ENCODE results near the gene MS4A18.
"Not testable (repeated sequence)": the region's sequence is repeated elsewhere in the genome, so short reads cannot be mapped to it uniquely, and the experiment has no call there.

MS4A18 gene

DNA sequence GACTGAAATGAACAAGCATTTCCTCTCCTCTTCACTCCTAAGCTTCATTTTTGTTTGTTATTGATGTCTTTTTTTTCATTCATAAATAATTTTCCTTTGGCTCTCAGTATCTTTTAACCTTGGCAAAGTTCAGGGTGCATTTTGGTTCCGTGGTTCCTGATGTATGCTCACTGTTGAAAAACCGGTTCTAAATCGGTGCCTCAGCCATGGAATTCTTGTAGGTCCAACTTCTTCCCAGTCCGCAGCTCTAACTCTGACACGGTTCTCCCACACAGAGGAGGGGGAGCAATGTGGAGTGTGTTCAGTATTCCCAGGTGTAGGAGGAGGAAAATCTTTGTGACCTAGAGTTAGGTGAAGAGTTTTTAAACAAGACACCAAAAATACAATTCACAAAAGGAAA is 19.6 kb downstream of the MS4A18 start:
- in situ Hi-C loops (cut with HindIII; ENCODE audit: low pct_unique_long_range_greater_than_20kb, low sequenced_read_pairs) = no loop called here
- no peak for TF ChIP-seq JUND (IDR thresholded peaks at IDR 0.05; ENCODE audit: low read depth)
- peak in 1 of 2 experiments; percentile 46 for DNase-seq (ENCODE audit: low read depth in 1 of 2, low spot score in 1 of 2)

DNA sequence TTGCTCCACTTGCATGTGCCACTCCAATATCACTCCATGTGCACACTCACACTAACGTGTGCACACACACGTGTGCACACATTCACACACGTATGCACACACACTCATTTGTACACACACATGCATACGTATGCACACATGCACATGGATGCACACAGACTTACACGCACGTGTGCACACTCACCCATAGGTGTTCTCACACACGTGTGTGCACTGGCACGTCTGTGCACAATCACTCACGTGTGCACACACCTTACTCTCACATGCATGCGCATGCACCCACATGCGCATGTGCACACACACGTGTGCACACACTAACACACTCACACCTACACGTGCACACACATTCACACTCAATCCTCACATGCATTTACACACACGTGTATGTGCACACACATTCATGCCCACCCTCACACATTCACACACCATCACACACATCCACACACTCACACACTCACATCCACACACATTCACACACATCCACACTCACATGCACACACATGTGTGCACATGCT is 22.9 kb downstream of the MS4A18 start:
- in situ Hi-C loops (cut with HindIII; ENCODE audit: low pct_unique_long_range_greater_than_20kb, low sequenced_read_pairs) = no loop called here
- DNase-seq (ENCODE audit: low read depth in 1 of 2, low spot score in 1 of 2) = no peak

DNA sequence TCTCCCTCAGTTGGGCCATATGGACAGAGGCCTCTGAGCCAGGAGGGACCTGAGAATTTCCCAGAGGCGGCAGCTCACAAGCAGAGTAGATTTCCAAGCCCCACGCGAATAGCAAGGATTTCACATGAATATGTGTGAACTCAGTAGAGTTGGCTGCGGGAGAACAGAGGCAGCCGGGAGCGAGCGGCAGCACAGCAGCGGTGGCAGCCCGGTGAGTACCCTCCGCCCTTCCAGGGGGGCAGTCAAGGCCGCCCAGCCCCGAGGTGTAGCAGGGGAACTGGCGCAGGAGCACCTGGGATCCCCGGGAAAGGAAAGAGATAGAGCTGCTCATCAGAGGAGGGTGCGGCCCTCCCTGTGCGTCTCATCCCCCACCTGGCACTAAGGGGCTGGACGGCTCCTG is 23.7 kb downstream of the MS4A18 start:
- TF ChIP-seq JUND (IDR thresholded peaks at IDR 0.05; ENCODE audit: low read depth) = no peak
- in situ Hi-C loops (cut with HindIII; ENCODE audit: low pct_unique_long_range_greater_than_20kb, low sequenced_read_pairs) = no loop called here
- no peak for DNase-seq (ENCODE audit: low read depth in 1 of 2, low spot score in 1 of 2)

More for the DNA sequence above, 22.9 kb downstream of the MS4A18 start:
- TF ChIP-seq JUND (IDR thresholded peaks at IDR 0.05; ENCODE audit: low read depth) = no peak

DNA sequence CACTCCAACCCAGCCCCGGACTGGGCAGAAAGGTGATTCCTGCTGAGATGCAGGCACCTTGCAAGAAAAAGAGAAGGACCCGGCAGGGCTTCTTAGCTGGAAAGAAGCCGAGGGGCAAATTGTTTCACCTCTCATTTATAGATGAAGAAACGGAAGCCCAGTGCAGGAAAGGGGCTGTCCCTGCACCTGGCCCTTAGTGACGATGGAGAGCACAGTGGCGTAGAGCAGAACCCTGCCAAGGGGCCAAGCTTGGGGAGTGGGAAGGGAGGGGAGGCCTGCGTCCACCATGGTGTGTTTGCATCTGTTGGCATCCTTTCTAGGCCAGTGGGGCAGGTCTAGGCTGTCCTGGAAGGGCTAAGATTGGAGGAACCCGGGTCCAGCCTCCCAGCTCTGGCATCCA is 24.3 kb downstream of the MS4A18 start:
- in situ Hi-C loops (cut with HindIII; ENCODE audit: low pct_unique_long_range_greater_than_20kb, low sequenced_read_pairs) = no loop called here
- no peak for TF ChIP-seq JUND (IDR thresholded peaks at IDR 0.05; ENCODE audit: low read depth)
- DNase-seq (ENCODE audit: low read depth in 1 of 2, low spot score in 1 of 2) = no peak

DNA sequence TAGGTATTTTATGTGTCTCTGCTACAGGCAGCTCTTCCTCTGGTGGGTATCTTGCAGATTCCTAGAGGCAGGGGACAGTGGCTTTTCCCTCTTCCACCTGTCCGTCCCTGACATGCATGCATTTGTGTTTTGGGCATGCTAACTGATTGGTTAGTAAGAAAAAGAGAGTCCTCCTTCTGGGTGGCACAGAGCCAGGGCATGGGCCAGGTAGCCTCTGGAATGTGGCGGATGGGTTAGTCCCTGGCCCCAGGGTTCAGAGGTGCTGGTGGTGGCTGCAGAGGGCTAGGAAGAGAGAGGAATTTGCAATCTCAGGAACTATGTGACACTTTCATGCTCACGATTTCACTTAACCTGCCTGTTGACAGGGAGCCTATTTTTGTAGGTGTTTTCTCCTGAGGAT is 26.4 kb downstream of the MS4A18 start:
- in situ Hi-C loops (cut with HindIII; ENCODE audit: low pct_unique_long_range_greater_than_20kb, low sequenced_read_pairs) = no loop called here
- no peak for TF ChIP-seq JUND (IDR thresholded peaks at IDR 0.05; ENCODE audit: low read depth)
- peak in 1 of 2 experiments; percentile 55 for DNase-seq (ENCODE audit: low read depth in 1 of 2, low spot score in 1 of 2)

DNA sequence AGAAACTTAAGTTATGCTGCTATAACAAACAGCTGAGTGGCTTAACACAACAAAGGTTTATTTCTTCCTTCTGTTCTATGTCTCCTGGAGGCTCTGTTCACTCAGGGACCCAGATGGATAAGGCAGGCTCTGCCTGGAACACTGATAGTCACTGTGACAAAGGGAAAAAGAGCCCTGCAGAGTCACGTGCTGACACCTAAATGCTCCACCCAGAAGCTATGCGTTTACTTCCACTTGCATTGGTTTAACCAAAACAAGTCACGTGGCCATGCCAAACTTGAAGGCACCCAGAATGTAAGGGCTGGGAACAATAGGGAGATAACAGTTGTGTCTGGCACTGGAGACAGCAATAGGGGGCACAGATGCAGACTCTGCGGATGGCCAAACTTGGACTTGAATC is 28.8 kb downstream of the MS4A18 start:
- no peak for DNase-seq (ENCODE audit: low read depth in 1 of 2, low spot score in 1 of 2)
- in situ Hi-C loops (cut with HindIII; ENCODE audit: low pct_unique_long_range_greater_than_20kb, low sequenced_read_pairs) = no loop called here
- TF ChIP-seq JUND (IDR thresholded peaks at IDR 0.05; ENCODE audit: low read depth) = no peak

DNA sequence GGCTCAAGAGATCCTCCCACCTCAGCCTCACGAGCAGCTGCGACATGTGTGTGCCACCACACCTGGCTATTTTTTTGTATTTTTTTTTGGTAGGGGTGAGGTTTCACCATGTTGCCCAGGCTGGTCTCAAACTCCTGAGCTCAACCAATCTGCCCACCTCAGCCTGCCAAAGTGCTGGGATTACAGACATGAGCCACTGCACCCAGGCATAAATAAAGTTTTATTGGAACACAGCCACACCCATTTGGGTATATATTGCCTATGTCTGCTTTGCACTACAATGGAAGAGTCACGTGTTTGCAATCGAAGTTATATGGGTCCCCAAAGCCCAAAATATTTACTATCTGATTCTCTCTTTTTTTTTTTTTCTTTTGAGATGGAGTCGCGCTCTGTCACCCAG is 30.4 kb downstream of the MS4A18 start:
- no peak for TF ChIP-seq JUND (IDR thresholded peaks at IDR 0.05; ENCODE audit: low read depth)
- in situ Hi-C loops (cut with HindIII; ENCODE audit: low pct_unique_long_range_greater_than_20kb, low sequenced_read_pairs) = no loop called here
- no peak for DNase-seq (ENCODE audit: low read depth in 1 of 2, low spot score in 1 of 2)

DNA sequence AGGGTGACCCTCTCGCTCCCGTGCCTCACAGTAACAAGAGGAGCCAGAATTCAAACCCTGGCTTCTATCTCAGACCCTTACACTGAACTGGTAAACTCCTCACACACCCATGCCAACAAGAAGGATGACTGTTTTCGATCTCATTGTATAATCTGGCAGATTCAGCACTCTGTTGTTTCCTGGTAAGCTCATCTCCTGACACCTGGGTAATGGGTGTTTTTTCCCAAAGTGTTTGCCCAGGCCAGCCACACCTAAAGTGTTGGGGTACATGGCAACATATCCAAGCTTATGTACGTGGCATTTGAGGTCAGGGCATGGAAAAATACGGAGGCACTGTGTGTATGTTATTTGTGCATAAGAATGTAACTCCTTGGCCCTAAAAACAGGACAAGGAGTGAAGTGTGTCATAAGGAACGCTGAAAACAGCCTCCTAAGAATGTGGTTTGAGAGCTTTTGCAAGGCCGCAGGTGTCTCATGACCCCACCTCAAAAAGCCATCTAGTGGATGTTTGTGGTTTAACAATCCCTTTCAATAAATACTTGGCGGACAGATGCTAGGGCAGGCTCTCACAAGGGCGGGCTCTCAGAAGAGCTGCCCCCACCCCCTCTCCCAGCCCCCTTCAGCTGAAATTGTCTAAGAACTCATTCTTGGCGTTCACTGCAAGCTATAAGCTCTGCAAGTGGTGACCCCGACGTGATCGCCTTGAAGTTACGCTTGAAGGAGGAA is 31.9 kb downstream of the MS4A18 start, which contains the start of gene MS4A15:
MS4A15 (plus strand) TSS at position 561 of the 726 bp plus-strand sequence. CDS start 6,867 bp downstream, outside the sequence.
- in situ Hi-C loops (cut with HindIII; ENCODE audit: low pct_unique_long_range_greater_than_20kb, low sequenced_read_pairs) = no loop called here
- TF ChIP-seq JUND (IDR thresholded peaks at IDR 0.05; ENCODE audit: low read depth) = no peak
- peak; percentile 53 to 93 for DNase-seq (ENCODE audit: low read depth in 1 of 2, low spot score in 1 of 2)

DNA sequence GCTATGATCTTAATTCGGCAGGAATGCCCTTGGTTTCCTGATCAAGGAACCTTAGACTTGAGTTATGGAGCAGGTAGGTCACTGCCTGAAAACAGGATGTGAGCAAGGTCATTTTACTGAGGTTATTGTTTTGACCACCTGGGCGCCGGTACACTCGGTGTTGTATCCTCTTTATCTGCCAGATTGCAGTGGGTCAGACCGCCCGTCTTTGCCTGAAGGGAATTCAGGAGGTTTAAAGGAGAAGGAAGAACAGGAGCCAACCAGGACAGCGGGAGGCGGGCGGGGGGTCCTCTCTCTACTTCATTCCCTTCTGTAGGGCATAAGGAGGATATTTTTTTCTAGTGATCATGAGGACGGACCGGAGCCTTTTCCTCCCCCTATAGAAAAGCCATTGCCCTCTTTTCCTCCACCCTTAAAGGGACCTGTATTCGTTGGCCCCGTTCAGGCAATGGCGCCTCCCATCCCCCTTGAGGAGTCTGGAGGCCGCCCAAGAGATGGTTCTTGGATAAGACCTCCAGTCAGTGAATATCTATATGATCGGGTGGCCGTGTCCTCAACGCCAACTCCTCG is 32.8 kb downstream of the MS4A18 start:
- TF ChIP-seq JUND (IDR thresholded peaks at IDR 0.05; ENCODE audit: low read depth) = no peak; the same call in 1 of the 2 replicates
- in situ Hi-C loops (cut with HindIII; ENCODE audit: low pct_unique_long_range_greater_than_20kb, low sequenced_read_pairs) = no loop called here
- DNase-seq (ENCODE audit: low read depth in 1 of 2, low spot score in 1 of 2) = peak in 1 of 2 experiments; percentile 62

DNA sequence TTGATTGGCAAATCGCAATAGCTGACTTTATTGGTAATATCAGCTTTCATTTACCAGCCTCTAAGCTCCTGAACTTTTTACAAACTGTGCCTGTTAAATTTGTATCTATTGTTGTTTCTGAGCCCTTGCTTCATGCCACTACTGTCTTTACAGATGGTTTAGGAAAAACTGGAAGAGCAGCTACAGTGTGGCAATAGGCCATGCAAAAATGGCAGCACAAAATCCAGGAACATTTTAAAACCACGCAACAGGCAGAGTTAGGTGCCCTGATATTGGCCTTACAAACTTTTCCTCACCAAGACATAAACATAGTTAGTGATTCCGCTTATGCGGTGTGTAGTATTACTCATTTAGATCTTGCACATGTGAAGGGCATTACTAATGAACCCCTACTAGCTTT is 34.2 kb downstream of the MS4A18 start:
- DNase-seq (ENCODE audit: low read depth in 1 of 2, low spot score in 1 of 2) = peak in 1 of 2 experiments; percentile 33
- in situ Hi-C loops (cut with HindIII; ENCODE audit: low pct_unique_long_range_greater_than_20kb, low sequenced_read_pairs) = not testable (repeated sequence)

DNA sequence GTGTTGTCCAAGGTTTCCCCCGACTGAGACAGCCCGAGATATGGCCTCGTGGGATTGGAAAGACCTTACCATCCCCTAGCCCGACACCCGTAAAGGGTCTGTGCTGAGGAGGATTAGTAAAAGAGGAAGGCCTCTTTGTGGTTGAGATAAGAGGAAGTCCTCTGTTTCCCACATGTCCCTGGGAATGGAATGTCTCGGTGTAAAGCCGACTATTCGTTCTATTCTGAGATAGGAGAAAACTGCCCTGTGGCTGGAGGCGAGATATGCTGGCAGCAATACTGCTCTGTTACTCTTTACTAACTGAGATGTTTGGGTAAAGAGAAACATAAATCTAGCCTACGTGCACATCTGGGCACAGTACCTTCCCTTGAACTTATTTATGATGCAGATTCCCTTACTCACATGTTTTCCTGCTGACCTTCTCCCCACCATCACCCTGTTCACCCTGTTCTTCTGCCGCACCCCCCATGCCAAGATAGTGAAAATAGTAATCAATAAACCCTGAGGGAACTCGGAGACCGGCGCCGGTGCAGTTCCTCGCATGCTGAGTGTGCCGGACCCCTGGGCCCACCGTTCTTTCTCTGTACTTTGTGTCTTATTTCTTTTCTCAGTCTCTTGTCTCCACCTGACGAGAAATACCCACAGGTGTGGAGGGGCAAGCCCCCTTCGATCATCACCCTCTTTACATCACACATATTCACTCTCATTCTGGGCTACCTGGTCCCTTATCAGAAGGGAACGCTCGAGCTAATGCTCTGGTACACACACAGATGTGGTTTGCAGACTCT is 35.1 kb downstream of the MS4A18 start:
- DNase-seq (ENCODE audit: low read depth in 1 of 2, low spot score in 1 of 2); in situ Hi-C loops (cut with HindIII; ENCODE audit: low pct_unique_long_range_greater_than_20kb, low sequenced_read_pairs): not testable (repeated sequence)

DNA sequence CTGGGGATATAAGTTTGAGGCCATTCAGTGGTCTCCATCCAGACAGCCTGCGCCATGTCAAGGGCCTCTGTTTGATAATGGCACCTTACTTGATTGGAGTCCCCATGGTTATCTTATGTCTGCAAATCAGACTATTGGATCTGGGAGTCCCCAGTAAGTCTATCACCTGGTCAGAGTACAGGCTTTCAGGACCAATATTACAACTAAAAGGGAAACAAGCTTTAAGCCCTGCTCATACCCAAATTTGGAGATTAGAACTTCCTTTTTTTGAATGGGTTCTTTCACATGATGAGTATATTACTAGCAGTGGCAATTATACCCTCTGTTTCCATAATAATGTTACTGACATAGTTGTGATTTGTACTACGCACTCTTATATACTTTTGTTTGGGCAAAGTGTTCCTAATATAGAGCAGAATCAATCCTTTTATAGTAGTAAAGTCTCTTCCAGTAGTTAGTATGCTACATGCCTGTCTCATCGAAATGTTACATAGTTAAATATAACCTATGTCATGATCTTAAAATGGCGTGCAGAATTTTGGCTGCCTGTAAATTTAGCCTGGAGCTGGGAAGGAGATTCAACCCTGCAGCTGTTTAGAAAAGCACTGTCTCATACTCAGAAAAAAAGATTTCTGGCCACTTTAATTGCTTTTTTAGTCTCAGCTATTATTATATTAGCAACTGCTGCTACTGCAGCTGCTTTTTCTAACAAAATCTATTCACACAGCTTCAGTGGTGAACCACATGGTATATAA is 37.1 kb downstream of the MS4A18 start:
- no peak for TF ChIP-seq JUND (IDR thresholded peaks at IDR 0.05; ENCODE audit: low read depth)
- in situ Hi-C loops (cut with HindIII; ENCODE audit: low pct_unique_long_range_greater_than_20kb, low sequenced_read_pairs) = no loop called here
- no peak for DNase-seq (ENCODE audit: low read depth in 1 of 2, low spot score in 1 of 2)
